CD8-positive, alpha-beta memory T cell (primary cell): ENCODE data around the gene CLIC5. TPM values are rescaled to one million over a fixed set of nuclear protein-coding genes. Genes with fewer than 3 reads are reported as not detected.

Experiments used
- CTCF ChIA-PET: fragments of 350-600 bp; sonication (Branson Sonifier 250); formaldehyde crosslinking; loops from one replicate; lab custom pipeline; 2021; ENCODE audit warnings: antibody characterized with exemption; lab: Charles Lee
- POLR2A ChIA-PET: fragments of 350-600 bp; sonication (Branson Sonifier 250); formaldehyde crosslinking; loops from one replicate; lab custom pipeline; 2021; ENCODE audit warnings: antibody characterized with exemption; lab: Charles Lee
- DNase-seq, 5 donors: peaks; one replicate each; pipeline versions ENCODE4 v3.0.0 to v3.0.0-alpha.2; 2020 to 2022; ENCODE audit warnings: mixed read lengths in 1 of 5
- H3K27ac ChIP-seq: one replicate; pipeline ENCODE4 v1.7.0; 2013; ENCODE audit warnings: low read depth, mild to moderate bottlenecking, low read length, moderate library complexity
- H3K27me3 ChIP-seq: 2 replicates; pipeline ENCODE4 v1.7.0; 2013; ENCODE audit warnings: low read length, mild to moderate bottlenecking; ENCODE audit not compliant: insufficient read depth, poor library complexity, severe bottlenecking
- H3K36me3 ChIP-seq: 2 replicates; pipeline ENCODE4 v1.7.0; 2013; ENCODE audit warnings: mild to moderate bottlenecking, low read length, moderate library complexity; ENCODE audit not compliant: insufficient read depth
- H3K4me1 ChIP-seq: 2 replicates; pipeline ENCODE4 v1.7.0; 2013; ENCODE audit warnings: mild to moderate bottlenecking, low read length, moderate library complexity; ENCODE audit not compliant: insufficient read depth
- H3K4me3 ChIP-seq: 2 replicates; pipeline ENCODE4 v1.7.0; 2013; ENCODE audit warnings: mild to moderate bottlenecking, low read length
- H3K9me3 ChIP-seq: 2 replicates; pipeline ENCODE4 v1.7.0; 2013; ENCODE audit warnings: mild to moderate bottlenecking, low read length
- H3K27ac Mint-ChIP-seq, 8 donors: one replicate each; pipeline ENCODE4 v1.8.0; 2020 to 2021; ENCODE audit warnings: mixed read lengths in 8 of 8, mild to moderate bottlenecking in 6 of 8, inconsistent platforms in 3 of 8, moderate library complexity in 3 of 8
- H3K27me3 Mint-ChIP-seq, 2 donors: one replicate each; pipeline ENCODE4 v1.8.0; 2020 to 2021; ENCODE audit warnings: mixed read lengths in 2 of 2, mild to moderate bottlenecking in 1 of 2, moderate library complexity in 1 of 2
- H3K36me3 Mint-ChIP-seq, 3 donors: one replicate each; pipeline ENCODE4 v1.8.0; 2020 to 2021; ENCODE audit warnings: mixed read lengths in 3 of 3, inconsistent platforms in 1 of 3, mild to moderate bottlenecking in 1 of 3
- H3K4me1 Mint-ChIP-seq, 3 donors: one replicate each; pipeline ENCODE4 v1.8.0; 2020 to 2021; ENCODE audit warnings: mixed read lengths in 3 of 3, inconsistent platforms in 1 of 3, mild to moderate bottlenecking in 1 of 3
- H3K4me3 Mint-ChIP-seq, 7 donors: one replicate each; pipeline ENCODE4 v1.8.0; 2020 to 2021; ENCODE audit warnings: mixed read lengths in 7 of 7, mild to moderate bottlenecking in 6 of 7, moderate library complexity in 4 of 7, inconsistent platforms in 2 of 7
- H3K9me3 Mint-ChIP-seq, 5 donors: one replicate each; pipeline ENCODE4 v1.8.0; 2020 to 2022; ENCODE audit warnings: mixed read lengths in 5 of 5, mild to moderate bottlenecking in 3 of 5, moderate library complexity in 2 of 5, inconsistent platforms in 1 of 5
- polyA plus RNA-seq: library from polyadenylated mRNA; unstranded; fragments of 300-500 nt; fragmentation: Illumina TruSeq; gene quantifications from one replicate; pipeline ENCODE4 v1.2.3, GENCODE V29; 2021
- total RNA-seq, 2 experiments: library from RNA; stranded (reverse); gene quantifications; one replicate each; pipeline ENCODE4 v1.2.3, GENCODE V29; 2021

The CLIC5 gene
- total and polyA plus RNA-seq, 3 experiments from 2014 or later = 4.8 to 7.2 (median 6.4) TPM

- no peaks in the 10 kb centered on the region for H3K9me3 Mint-ChIP-seq
- no peaks in the 10 kb centered on the region for H3K9me3 ChIP-seq
- no peaks in the 10 kb centered on the region for H3K4me1 Mint-ChIP-seq
- peaks cover 6 to 21% of the 10 kb centered on the region in 2 donors for H3K27me3 Mint-ChIP-seq
- no peaks in the 10 kb centered on the region for H3K4me1 ChIP-seq
- POLR2A ChIA-PET = no interaction called here
- no peaks in the 10 kb centered on the region for H3K36me3 Mint-ChIP-seq
- DNase-seq = no peak
- CTCF ChIA-PET = no interaction called here
- no peaks in the 10 kb centered on the region for H3K27me3 ChIP-seq
- H3K27ac ChIP-seq = no peak overlapping the region
- no peak overlapping the region for H3K4me3 Mint-ChIP-seq
- no peak overlapping the region for H3K27ac Mint-ChIP-seq
- H3K4me3 ChIP-seq = no peak overlapping the region
- H3K36me3 ChIP-seq = no peaks in the 10 kb centered on the region
These were observed 142.8 kb downstream of the CLIC5 start for GRCh38 chr6:45872827-45873365.

GRCh38 chr6:45870531-45870930 lies 145.1 kb downstream of the CLIC5 start:
- no peaks in the 10 kb centered on the region for H3K36me3 Mint-ChIP-seq
- Histone ChIP-seq H3K4me1 (no peaks in the 10 kb centered on the region), H3K4me3 (no peak overlapping the region), H3K27me3 (no peaks in the 10 kb centered on the region), H3K27ac (no peak overlapping the region), H3K36me3 (no peaks in the 10 kb centered on the region), H3K9me3 (no peaks in the 10 kb centered on the region)
- H3K27ac Mint-ChIP-seq = no peak overlapping the region
- no peak overlapping the region for H3K4me3 Mint-ChIP-seq
- H3K27me3 Mint-ChIP-seq = peaks cover 12 to 27% of the 10 kb centered on the region in 2 donors
- ChIA-PET CTCF (no interaction called here), POLR2A (no interaction called here)
- no peak for DNase-seq
- no peaks in the 10 kb centered on the region for H3K9me3 Mint-ChIP-seq
- H3K4me1 Mint-ChIP-seq = no peaks in the 10 kb centered on the region

- H3K4me3 Mint-ChIP-seq = no peak overlapping the region
- H3K4me1 Mint-ChIP-seq = no peaks in the 10 kb centered on the region
- no peak for DNase-seq
- H3K36me3 ChIP-seq = no peaks in the 10 kb centered on the region
- no peaks in the 10 kb centered on the region for H3K27me3 ChIP-seq
- ChIA-PET CTCF (no interaction called here), POLR2A (no interaction called here)
- no peak overlapping the region for H3K27ac ChIP-seq
- no peaks in the 10 kb centered on the region for H3K9me3 Mint-ChIP-seq
- no peaks in the 10 kb centered on the region for H3K4me1 ChIP-seq
- no peaks in the 10 kb centered on the region for H3K36me3 Mint-ChIP-seq
- H3K4me3 ChIP-seq = no peak overlapping the region
- no peaks in the 10 kb centered on the region for H3K9me3 ChIP-seq
- peaks cover 12 to 29% of the 10 kb centered on the region in 2 donors for H3K27me3 Mint-ChIP-seq
- H3K27ac Mint-ChIP-seq = no peak overlapping the region
These were observed 151.0 kb downstream of the CLIC5 start for GRCh38 chr6:45864651-45865050.

- Histone ChIP-seq H3K27ac (no peak overlapping the region), H3K4me3 (no peak overlapping the region), H3K4me1 (no peaks in the 10 kb centered on the region), H3K36me3 (no peaks in the 10 kb centered on the region), H3K9me3 (no peaks in the 10 kb centered on the region), H3K27me3 (no peaks in the 10 kb centered on the region)
- Mint-ChIP-seq H3K4me3 (no peak overlapping the region), H3K4me1 (no peaks in the 10 kb centered on the region), H3K27ac (no peak overlapping the region), H3K9me3 (no peaks in the 10 kb centered on the region), H3K27me3 (peaks cover 2 to 26% of the 10 kb centered on the region in 2 donors), H3K36me3 (no peaks in the 10 kb centered on the region)
- no peak for DNase-seq
- ChIA-PET POLR2A (no interaction called here), CTCF (no interaction called here)
These were observed 157.0 kb downstream of the CLIC5 start for GRCh38 chr6:45858691-45859090.

GRCh38 chr6:45857827-45858226 lies 157.8 kb downstream of the CLIC5 start:
- H3K27me3 ChIP-seq = no peaks in the 10 kb centered on the region
- POLR2A ChIA-PET = no interaction called here
- no peak overlapping the region for H3K27ac ChIP-seq
- no peaks in the 10 kb centered on the region for H3K9me3 Mint-ChIP-seq
- no peaks in the 10 kb centered on the region for H3K4me1 ChIP-seq
- no peaks in the 10 kb centered on the region for H3K36me3 ChIP-seq
- no peak overlapping the region for H3K4me3 ChIP-seq
- H3K27ac Mint-ChIP-seq = no peak overlapping the region
- H3K4me1 Mint-ChIP-seq = no peaks in the 10 kb centered on the region
- CTCF ChIA-PET = no interaction called here
- peaks cover 2 to 31% of the 10 kb centered on the region in 2 donors for H3K27me3 Mint-ChIP-seq
- H3K9me3 ChIP-seq = no peaks in the 10 kb centered on the region
- H3K36me3 Mint-ChIP-seq = no peaks in the 10 kb centered on the region
- no peak for DNase-seq
- H3K4me3 Mint-ChIP-seq = no peak overlapping the region

- Mint-ChIP-seq H3K36me3 (no peaks in the 10 kb centered on the region), H3K27ac (peak overlapping the region in 1 of 8 donors; percentile 32), H3K27me3 (peaks cover 3 to 35% of the 10 kb centered on the region in 2 donors), H3K9me3 (no peaks in the 10 kb centered on the region), H3K4me1 (no peaks in the 10 kb centered on the region), H3K4me3 (no peak overlapping the region)
- no peaks in the 10 kb centered on the region for H3K27me3 ChIP-seq
- ChIA-PET POLR2A (no interaction called here), CTCF (no interaction called here)
- H3K9me3 ChIP-seq = no peaks in the 10 kb centered on the region
- H3K4me3 ChIP-seq = no peak overlapping the region
- H3K4me1 ChIP-seq = no peaks in the 10 kb centered on the region
- H3K36me3 ChIP-seq = no peaks in the 10 kb centered on the region
- no peak for DNase-seq
- no peak overlapping the region for H3K27ac ChIP-seq
These were observed 159.8 kb downstream of the CLIC5 start for GRCh38 chr6:45855642-45856394.

GRCh38 chr6:45854149-45854742 lies 161.4 kb downstream of the CLIC5 start:
- Mint-ChIP-seq H3K27me3 (peaks cover 3 to 29% of the 10 kb centered on the region in 2 donors), H3K4me1 (no peaks in the 10 kb centered on the region), H3K9me3 (no peaks in the 10 kb centered on the region), H3K36me3 (no peaks in the 10 kb centered on the region), H3K27ac (no peak overlapping the region), H3K4me3 (no peak overlapping the region)
- H3K27me3 ChIP-seq = no peaks in the 10 kb centered on the region
- no peaks in the 10 kb centered on the region for H3K36me3 ChIP-seq
- ChIA-PET POLR2A (no interaction called here), CTCF (no interaction called here)
- DNase-seq = no peak
- H3K9me3 ChIP-seq = no peaks in the 10 kb centered on the region
- H3K4me1 ChIP-seq = no peaks in the 10 kb centered on the region
- no peak overlapping the region for H3K4me3 ChIP-seq
- H3K27ac ChIP-seq = no peak overlapping the region

GRCh38 chr6:45851034-45851400 lies 164.6 kb downstream of the CLIC5 start:
- Histone ChIP-seq H3K4me1 (no peaks in the 10 kb centered on the region), H3K27me3 (no peaks in the 10 kb centered on the region), H3K36me3 (no peaks in the 10 kb centered on the region), H3K9me3 (no peaks in the 10 kb centered on the region), H3K4me3 (no peak overlapping the region), H3K27ac (no peak overlapping the region)
- no peaks in the 10 kb centered on the region for H3K9me3 Mint-ChIP-seq
- POLR2A ChIA-PET = no interaction called here
- H3K4me3 Mint-ChIP-seq = no peak overlapping the region
- H3K27ac Mint-ChIP-seq = no peak overlapping the region
- no peaks in the 10 kb centered on the region for H3K4me1 Mint-ChIP-seq
- DNase-seq = no peak
- peaks cover 1 to 25% of the 10 kb centered on the region in 2 donors for H3K27me3 Mint-ChIP-seq
- CTCF ChIA-PET = no interaction called here
- H3K36me3 Mint-ChIP-seq = no peaks in the 10 kb centered on the region
